GM12878 (cell line): ENCODE results near the gene S100A6. TPM values are rescaled to one million over a fixed set of nuclear protein-coding genes. Genes with fewer than 3 reads are reported as not detected.
"Not testable (repeated sequence)": the region's sequence is repeated elsewhere in the genome, so short reads cannot be mapped to it uniquely, and the experiment has no call there.

ENCODE experiments used
- ATAC-seq: fragments of 200-7000 bp; cut with Tn5 transposase; 3 replicates; pipeline ENCODE4 v1.9.1; 2020; ENCODE audit warnings: mild to moderate bottlenecking, moderate library complexity
- BruUV-seq: library from RNA; stranded (reverse); fragments of 400-500 nt; replicated peaks from 2 replicates; lab custom pipeline; 2021; lab: Mats Ljungman, UMichigan
- CTCF ChIA-PET: fragments of 300-600 bp; sonication (Branson Sonifier 250); formaldehyde crosslinking; extraction: SDS; loops from one replicate; lab custom pipeline; 2021; ENCODE audit warnings: inconsistent platforms; lab: Yijun Ruan, JAX
- POLR2A ChIA-PET: fragments of 350-600 bp; formaldehyde crosslinking; extraction: SDS; loops from one replicate; lab custom pipeline; 2021; ENCODE audit warnings: inconsistent platforms; lab: Charles Lee
- RAD21 ChIA-PET: fragments of 300-600 bp; sonication (Branson Sonifier 250); formaldehyde crosslinking; loops from one replicate; lab custom pipeline; 2023; ENCODE audit warnings: antibody characterized with exemption; ENCODE audit not compliant: unreplicated experiment; lab: Charles Lee
- SMC1A ChIA-PET: fragments of 300-600 bp; sonication (Branson Sonifier 250); formaldehyde crosslinking; loops from one replicate; lab custom pipeline; 2023; ENCODE audit not compliant: unreplicated experiment, uncharacterized antibody; lab: Charles Lee
- DNase-seq: peaks from one replicate; pipeline ENCODE4 v3.0.0-alpha.2; 2011; ENCODE audit warnings: low read depth, low spot score
- FAIRE-seq: peaks from 3 replicates; lab custom pipeline; 2011; peaks lifted over from hg19 to GRCh38; lab: Jason Lieb, UNC
- H2AFZ ChIP-seq: 2 replicates; pipeline ENCODE4 v1.6.0; 2011; ENCODE audit warnings: low read depth, low read length, control low read depth; ENCODE audit not compliant: control insufficient read depth
- H3K27ac ChIP-seq: 2 replicates; pipeline ENCODE4 v1.5.1; 2011; ENCODE audit warnings: control low read depth; ENCODE audit not compliant: control insufficient read depth, insufficient read depth
- H3K27me3 ChIP-seq, 2 experiments: replicated peaks in 1 of 2; 2 replicates each; pipeline versions ENCODE4 v1.6.0 to v1.6.1; 2011; ENCODE audit warnings: low read length in 1 of 2; ENCODE audit not compliant: control insufficient read depth in 2 of 2, insufficient read depth in 2 of 2
- H3K36me3 ChIP-seq, 2 experiments: 2 replicates each; pipeline ENCODE4 v1.5.1; 2011; ENCODE audit warnings: low read length in 1 of 2; ENCODE audit not compliant: control insufficient read depth in 2 of 2, insufficient read depth in 2 of 2
- H3K4me1 ChIP-seq: 2 replicates; pipeline ENCODE4 v1.6.1; 2011; ENCODE audit warnings: mild to moderate bottlenecking, low read length, moderate library complexity, mixed read lengths; ENCODE audit not compliant: control insufficient read depth, insufficient read depth
- H3K4me2 ChIP-seq: 2 replicates; pipeline ENCODE4 v1.6.0; 2011; ENCODE audit warnings: control low read depth; ENCODE audit not compliant: control insufficient read depth, insufficient read depth
- H3K4me3 ChIP-seq: fragments of 200-600 bp; sonication (generic); 2 replicates; pipeline ENCODE4 v1.5.1; 2016
- H3K79me2 ChIP-seq: 2 replicates; pipeline ENCODE4 v1.6.0; 2011; ENCODE audit warnings: low read length; ENCODE audit not compliant: control insufficient read depth, insufficient read depth
- H3K9ac ChIP-seq: 2 replicates; pipeline ENCODE4 v1.8.0; 2011; ENCODE audit warnings: low read length, control low read depth, mixed read lengths; ENCODE audit not compliant: control insufficient read depth, insufficient read depth
- H3K9me3 ChIP-seq: replicated peaks from 3 replicates; pipeline ENCODE4 v1.5.1; 2011; ENCODE audit warnings: mild to moderate bottlenecking, low read length; ENCODE audit not compliant: control insufficient read depth, insufficient read depth
- H4K20me1 ChIP-seq: 2 replicates; pipeline ENCODE4 v1.6.0; 2011; ENCODE audit not compliant: control insufficient read depth, insufficient read depth
- BHLHE40 ChIP-seq, 2 experiments: fragments of 450-650 bp in 1 of 2; IDR thresholded peaks; 2 replicates each; pipeline ENCODE4 v1.6.1; 2011 to 2017; ENCODE audit warnings: low read depth in 2 of 2, borderline replicate concordance in 1 of 2, improper control_type of control experiment in 1 of 2, low read length in 1 of 2, mild to moderate bottlenecking in 1 of 2
- CBFB ChIP-seq: IDR thresholded peaks from 2 replicates; pipeline ENCODE4 v1.6.1; 2016; ENCODE audit warnings: antibody characterized with exemption, low read depth
- EGR1 ChIP-seq, 2 experiments: IDR thresholded peaks; 1 replicate in 1 of 2; 2 replicates in 1 of 2; pipeline ENCODE4 v1.6.1; 2011 to 2012; ENCODE audit warnings: low read depth in 2 of 2, low read length in 2 of 2, borderline replicate concordance in 1 of 2, mild to moderate bottlenecking in 1 of 2, moderate library complexity in 1 of 2
- HDGF ChIP-seq: fragments of 450-650 bp; IDR thresholded peaks from 2 replicates; pipeline ENCODE4 v1.6.1; 2016; ENCODE audit warnings: antibody characterized with exemption
- JUND ChIP-seq: IDR thresholded peaks from 2 replicates; pipeline ENCODE4 v1.6.1; 2012; ENCODE audit warnings: low read depth, mild to moderate bottlenecking, low read length, improper control_type of control experiment, moderate library complexity
- MYC ChIP-seq: IDR thresholded peaks from 2 replicates; pipeline ENCODE4 v1.6.1; 2011; ENCODE audit warnings: mild to moderate bottlenecking, low read length, moderate library complexity, inconsistent platforms; ENCODE audit not compliant: insufficient read depth, insufficient replicate concordance, insufficient read length, severe bottlenecking
- NR2F1 ChIP-seq: fragments of 450-650 bp; conservative IDR thresholded peaks from 2 replicates; pipeline ENCODE4 v1.6.1; 2017; ENCODE audit warnings: mild to moderate bottlenecking
- RAD51 ChIP-seq: fragments of 450-650 bp; IDR thresholded peaks from 2 replicates; pipeline ENCODE4 v1.6.1; 2016; ENCODE audit warnings: moderate library complexity, mild to moderate bottlenecking, inconsistent platforms
- RELB ChIP-seq: fragments of 450-650 bp; IDR thresholded peaks from 2 replicates; pipeline ENCODE4 v1.6.1; 2017; ENCODE audit warnings: low read depth, mild to moderate bottlenecking, moderate library complexity
- SIX5 ChIP-seq: IDR thresholded peaks from 2 replicates; pipeline ENCODE4 v1.6.1; 2011; ENCODE audit warnings: mild to moderate bottlenecking, low read depth, low read length, moderate library complexity; ENCODE audit not compliant: severe bottlenecking
- SMC3 ChIP-seq: IDR thresholded peaks from 2 replicates; pipeline ENCODE4 v1.6.1; 2011; ENCODE audit warnings: low read length, improper control_type of control experiment, borderline replicate concordance
- TAF1 ChIP-seq: IDR thresholded peaks from 2 replicates; pipeline ENCODE4 v1.6.1; 2011; ENCODE audit warnings: mild to moderate bottlenecking, low read depth, low read length, borderline replicate concordance
- ZNF217 ChIP-seq: fragments of 450-650 bp; IDR thresholded peaks from 2 replicates; pipeline ENCODE4 v1.6.1; 2017; ENCODE audit warnings: antibody characterized with exemption, mild to moderate bottlenecking
- ZNF24 ChIP-seq: fragments of 450-650 bp; IDR thresholded peaks from 2 replicates; pipeline ENCODE4 v1.6.1; 2017; ENCODE audit warnings: antibody characterized with exemption, mild to moderate bottlenecking
- ZNF274 ChIP-seq: IDR thresholded peaks from one replicate; pipeline ENCODE4 v1.8.0; 2011; ENCODE audit not compliant: insufficient read length, insufficient read depth
- WGBS: methylation state at CpG from one replicate; pipeline ENCODE4 v1.1.6; 2016; ENCODE audit warnings: low lambda C conversion rate; ENCODE audit not compliant: insufficient replicate concordance, insufficient coverage; ENCODE audit errors: missing lambda C conversion rate; 5-methylcytosine and 5-hydroxymethylcytosine counted together
- in situ Hi-C: fragments of 300-500 bp; cut with MboI; formaldehyde crosslinking; loops from 9 replicates; pipeline ENCODE4 v1.14.3; 2018; ENCODE audit warnings: mixed read lengths
- intact Hi-C: fragments of 100-400 bp; cut with micrococcal nuclease; formaldehyde crosslinking; loops from one replicate; pipeline ENCODE4 v1.14.2; 2022; ENCODE audit not compliant: unreplicated experiment
- polyA plus RNA-seq, 11 experiments: library from polyadenylated mRNA; depleted of rRNA in 4 of 11; unstranded in 6 of 11; stranded (reverse) in 5 of 11; fragments of >200 nt; fragmentation: Nextera tagmentation in 4 of 11; fragmentation: Illumina TruSeq in 1 of 11; extraction: Ambion mirVana in 4 of 11; extraction: Trizol in 1 of 11; gene quantifications; 1 replicate in 1 of 11; 2 replicates in 10 of 11; pipeline versions ENCODE4 v1.2.1 to v1.2.3, GENCODE V29; 2011 to 2016; ENCODE audit warnings: inconsistent platforms in 2 of 11, missing spikeins in 2 of 11, low read depth in 1 of 11
- total RNA-seq, 4 experiments: library from RNA; depleted of rRNA in 3 of 4; stranded (reverse); fragments of >200 nt in 3 of 4; fragmentation: Illumina TruSeq in 1 of 4; extraction: Trizol in 1 of 4; gene quantifications; 2 replicates each; pipeline versions ENCODE4 v1.2.1 to v1.2.3, GENCODE V29; 2013 to 2021

S100A6 gene
- total and polyA plus RNA-seq, 10 of the 15 experiments (the other 5 are each of a cell fraction or from before 2014, with no cell fraction given): 7.2 to 121 (median 45.7) TPM

GRCh38 chr1:153582836-153583235, 47.0 kb upstream of the S100A6 start:
- H3K4me3 ChIP-seq, SMC1A ChIA-PET, H3K27ac ChIP-seq, BruUV-seq, in situ Hi-C loops, POLR2A ChIA-PET, H3K4me2 ChIP-seq, ATAC-seq, H2AFZ ChIP-seq, H3K36me3 ChIP-seq, H3K9me3 ChIP-seq, H3K9ac ChIP-seq, H3K27me3 ChIP-seq, H3K4me1 ChIP-seq, H3K79me2 ChIP-seq, intact Hi-C loops, DNase-seq, H4K20me1 ChIP-seq, FAIRE-seq, RAD21 ChIA-PET: not testable (repeated sequence)
- CTCF ChIA-PET: interaction anchor here (2.0 kb wide), 1 partner anchor 72 kb away, joined by 7 read pairs; no protein-coding TSS in a partner anchor
- WGBS: 74% methylated on average over 13 of the region's 34 CpGs

DNA sequence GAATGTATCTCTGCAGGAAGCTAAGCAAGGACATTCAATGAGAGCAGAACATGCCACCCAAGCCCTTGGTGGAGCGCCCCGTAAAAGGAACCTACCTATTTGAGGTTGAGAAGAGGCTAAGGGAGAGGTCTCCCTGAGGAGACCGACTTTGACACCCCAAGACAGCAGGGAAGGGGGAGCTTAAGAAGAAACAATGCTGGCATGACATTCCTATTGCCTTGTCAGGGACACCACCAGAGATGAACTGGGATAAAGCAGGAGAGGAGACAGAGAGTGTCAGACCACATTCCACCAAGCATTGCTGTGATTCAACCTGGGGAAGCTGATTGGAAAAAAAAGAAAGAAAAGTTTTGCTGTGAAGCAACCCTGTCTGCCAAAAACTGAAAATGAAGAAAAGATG, 43.1 kb upstream of the S100A6 start:
- no peak overlapping the region for H2AFZ ChIP-seq
- in situ Hi-C loops: no loop called here
- no peak for TF ChIP-seq MYC
- TF ChIP-seq HDGF: no peak
- TF ChIP-seq JUND: no peak
- no peak for TF ChIP-seq EGR1 (IDR thresholded peaks at IDR 0.05; ENCODE audit: borderline replicate concordance in 1 of 2, low read depth in 2 of 2, low read length in 2 of 2)
- no peak for TF ChIP-seq SIX5
- no peak for TF ChIP-seq CBFB
- TF ChIP-seq ZNF217: no peak
- TF ChIP-seq BHLHE40 (IDR thresholded peaks at IDR 0.05; ENCODE audit: borderline replicate concordance in 1 of 2, low read depth in 2 of 2, low read length in 1 of 2): no peak
- TF ChIP-seq NR2F1: no peak
- no peak for TF ChIP-seq RAD51
- no peak for TF ChIP-seq RELB
- TF ChIP-seq SMC3: no peak
- no peak for TF ChIP-seq TAF1
- no peak for TF ChIP-seq ZNF274
- TF ChIP-seq ZNF24: no peak
- BruUV-seq: no TSS peak
- no peak overlapping the region for H3K4me3 ChIP-seq
- H3K9ac ChIP-seq: no peak overlapping the region
- H4K20me1 ChIP-seq: no peaks in the 10 kb centered on the region
- no peak overlapping the region for H3K27ac ChIP-seq
- SMC1A ChIA-PET: interaction anchor here (1.3 kb wide), 1 partner anchor 47 kb away, joined by 3 read pairs; no protein-coding TSS in a partner anchor
- POLR2A ChIA-PET: no interaction called here
- H3K9me3 ChIP-seq: no peaks in the 10 kb centered on the region
- 47% methylated on average over 3 of the region's 3 CpGs for WGBS
- no peaks in the 10 kb centered on the region for H3K27me3 ChIP-seq
- CTCF ChIA-PET: interaction anchor here (0.7 to 1.8 kb wide), 4 partner anchors 11 to 61 kb away, joined by 3 to 5 read pairs (median 3); no protein-coding TSS in a partner anchor
- FAIRE-seq (no peak), ATAC-seq (no peak), DNase-seq (no peak)
- H3K36me3 ChIP-seq: no peaks in the 10 kb centered on the region
- H3K79me2 ChIP-seq: no peaks in the 10 kb centered on the region
- intact Hi-C loops: no loop called here
- RAD21 ChIA-PET: no interaction called here
- no peak overlapping the region for H3K4me2 ChIP-seq
- no peaks in the 10 kb centered on the region for H3K4me1 ChIP-seq
